Hepatocyte (in vitro differentiated cells): ENCODE results near the gene AHSG.

Source experiments
- CTCF ChIP-seq: fragments of 200-600 bp; sonication (generic); IDR thresholded peaks from 2 replicates; pipeline ENCODE4 v1.5.1; 2016; ENCODE audit warnings: antibody characterized with exemption, mild to moderate bottlenecking; ENCODE audit not compliant: poor library complexity
- EZH2 ChIP-seq: fragments of 200-600 bp; sonication (generic); IDR thresholded peaks from 2 replicates; pipeline ENCODE4 v1.6.1; 2016; ENCODE audit warnings: antibody characterized with exemption, mild to moderate bottlenecking, borderline replicate concordance

DNA sequence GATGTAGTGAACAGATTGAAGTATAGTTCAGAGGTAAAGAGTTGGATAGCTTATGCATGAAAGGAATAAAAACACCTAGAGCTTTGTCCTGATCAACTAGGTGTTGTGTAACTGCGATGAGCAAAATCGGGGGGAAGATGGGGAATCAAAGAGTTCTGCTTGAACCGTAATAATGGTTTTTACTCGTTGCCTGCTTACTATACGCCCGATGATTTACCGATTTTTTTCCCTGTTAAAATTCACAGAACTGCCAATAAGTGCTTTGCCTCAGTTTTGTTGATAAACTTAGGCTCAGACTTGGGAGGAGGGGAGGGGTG is 43.1 kb upstream of the AHSG start:
- TF ChIP-seq CTCF = no peak
- TF ChIP-seq EZH2 = no peak
